HCT116 (cell line): ENCODE data around the gene LCN6.

Experiments
- POLR2A ChIP-seq: IDR thresholded peaks from 2 replicates; pipeline ENCODE4 v1.7.0; 2011; ENCODE audit warnings: borderline replicate concordance; ENCODE audit not compliant: insufficient read depth, insufficient read length; ENCODE audit errors: extremely low read depth
- TF ChIP-seq, protein P1 (sequence below), 3 experiments: fragments of 200-600 bp in 1 of 3; sonication (generic) in 1 of 3; IDR thresholded peaks in 2 of 3; conservative IDR thresholded peaks in 1 of 3; 2 replicates each; pipeline ENCODE4 v1.5.1; 2012 to 2017; ENCODE audit warnings: low read depth in 2 of 3, low read length in 2 of 3, antibody characterized with exemption in 1 of 3, borderline replicate concordance in 1 of 3, control low read depth in 1 of 3, mild to moderate bottlenecking in 1 of 3, mixed read lengths in 1 of 3, mixed run types in 1 of 3, moderate library complexity in 1 of 3; ENCODE audit not compliant: insufficient read depth in 1 of 3

DNA sequence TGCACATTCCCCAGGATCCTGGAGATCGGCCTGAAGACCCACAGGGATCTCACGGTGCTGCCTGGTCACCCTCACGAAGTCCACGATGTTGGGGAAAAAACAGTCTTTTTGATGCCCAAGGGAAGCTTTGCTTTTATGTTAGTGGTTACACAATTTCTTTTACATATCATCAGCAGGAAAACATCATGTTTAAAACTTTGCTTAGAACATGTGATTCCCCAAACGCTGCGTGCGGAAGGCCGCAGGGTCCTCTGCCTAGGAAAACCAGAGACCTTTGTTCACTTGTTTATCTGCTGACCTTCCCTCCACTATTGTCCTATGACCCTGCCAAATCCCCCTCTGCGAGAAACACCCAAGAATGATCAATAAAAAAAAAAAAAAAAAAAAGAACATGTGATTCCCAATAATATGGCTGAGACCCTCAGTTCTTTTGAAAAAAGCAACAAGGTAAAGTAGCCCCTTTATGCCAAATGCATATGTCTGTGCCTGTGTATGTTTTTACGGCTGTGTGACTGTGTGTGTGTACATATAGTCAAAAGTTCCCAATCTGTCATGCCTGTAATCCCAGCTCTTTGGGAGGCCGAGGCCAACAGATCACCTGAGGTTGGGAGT is 49.6 kb downstream of the LCN6 start:
- TF ChIP-seq, protein P1, sequence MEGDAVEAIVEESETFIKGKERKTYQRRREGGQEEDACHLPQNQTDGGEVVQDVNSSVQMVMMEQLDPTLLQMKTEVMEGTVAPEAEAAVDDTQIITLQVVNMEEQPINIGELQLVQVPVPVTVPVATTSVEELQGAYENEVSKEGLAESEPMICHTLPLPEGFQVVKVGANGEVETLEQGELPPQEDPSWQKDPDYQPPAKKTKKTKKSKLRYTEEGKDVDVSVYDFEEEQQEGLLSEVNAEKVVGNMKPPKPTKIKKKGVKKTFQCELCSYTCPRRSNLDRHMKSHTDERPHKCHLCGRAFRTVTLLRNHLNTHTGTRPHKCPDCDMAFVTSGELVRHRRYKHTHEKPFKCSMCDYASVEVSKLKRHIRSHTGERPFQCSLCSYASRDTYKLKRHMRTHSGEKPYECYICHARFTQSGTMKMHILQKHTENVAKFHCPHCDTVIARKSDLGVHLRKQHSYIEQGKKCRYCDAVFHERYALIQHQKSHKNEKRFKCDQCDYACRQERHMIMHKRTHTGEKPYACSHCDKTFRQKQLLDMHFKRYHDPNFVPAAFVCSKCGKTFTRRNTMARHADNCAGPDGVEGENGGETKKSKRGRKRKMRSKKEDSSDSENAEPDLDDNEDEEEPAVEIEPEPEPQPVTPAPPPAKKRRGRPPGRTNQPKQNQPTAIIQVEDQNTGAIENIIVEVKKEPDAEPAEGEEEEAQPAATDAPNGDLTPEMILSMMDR (IDR thresholded peaks at IDR 0.05 in 2 of 3, conservative IDR thresholded peaks at IDR 0.05 in 1 of 3; ENCODE audit: borderline replicate concordance in 1 of 3, insufficient read depth in 1 of 3, low read depth in 2 of 3, low read length in 2 of 3), result no peak
- no peak for TF ChIP-seq POLR2A
